Gastrocnemius medialis (tissue), 4 donors: ENCODE data around the gene TBC1D22B. TPM values are rescaled to one million over a fixed set of nuclear protein-coding genes. Genes with fewer than 3 reads are reported as not detected.

Experiments
- ATAC-seq, 2 donors: fragments of 150-250 bp; one replicate each; pipeline ENCODE4 v1.9.1; 2016
- DNase-seq, 2 donors: peaks; one replicate each; pipeline ENCODE4 v3.0.0-alpha.2; 2019
- H3K27ac ChIP-seq, 4 donors: fragments of 200-600 bp; sonication (generic); 1 replicate in 1 of 4; 2 replicates in 3 of 4; pipeline ENCODE4 v1.5.1; 2016 to 2018; ENCODE audit warnings: mild to moderate bottlenecking in 2 of 4, moderate library complexity in 1 of 4
- H3K27me3 ChIP-seq, 3 donors: fragments of 200-600 bp; sonication (generic) in 2 of 3; 1 replicate in 1 of 3; 2 replicates in 2 of 3; pipeline versions ENCODE4 v1.5.1 to v1.6.0; 2016 to 2019; ENCODE audit warnings: mild to moderate bottlenecking in 1 of 3, moderate library complexity in 1 of 3
- H3K36me3 ChIP-seq, 2 donors: fragments of 200-600 bp; sonication (generic) in 1 of 2; one replicate each; pipeline ENCODE4 v1.5.1; 2017 to 2018
- H3K4me1 ChIP-seq, 2 donors: fragments of 200-600 bp; sonication (generic) in 1 of 2; one replicate each; pipeline ENCODE4 v1.5.1; 2016 to 2017; ENCODE audit warnings: mild to moderate bottlenecking in 2 of 2
- H3K4me3 ChIP-seq, 4 donors: fragments of 200-600 bp; sonication (generic) in 3 of 4; 1 replicate in 1 of 4; 2 replicates in 3 of 4; pipeline ENCODE4 v1.5.1; 2016 to 2019; ENCODE audit warnings: mild to moderate bottlenecking in 2 of 4
- H3K9me3 ChIP-seq, 3 donors: fragments of 200-600 bp; sonication (generic) in 2 of 3; 1 replicate in 1 of 3; 2 replicates in 2 of 3; pipeline ENCODE4 v1.5.1; 2016 to 2019
- CTCF ChIP-seq, 5 experiments: fragments of 450-650 bp in 3 of 5; fragments of 200-600 bp in 2 of 5; sonication (generic) in 2 of 5; IDR thresholded peaks in 4 of 5; conservative IDR thresholded peaks in 1 of 5; 1 replicate in 4 of 5; 2 replicates in 1 of 5; pipeline ENCODE4 v1.5.1; 2016 to 2019; ENCODE audit warnings: antibody characterized with exemption in 5 of 5, mild to moderate bottlenecking in 3 of 5, moderate library complexity in 3 of 5
- POLR2A ChIP-seq, 2 donors: fragments of 450-650 bp; IDR thresholded peaks; one replicate each; pipeline ENCODE4 v1.6.1; 2017; ENCODE audit warnings: antibody characterized with exemption in 2 of 2, mild to moderate bottlenecking in 2 of 2, moderate library complexity in 2 of 2
- in situ Hi-C, 4 donors: fragments of 200-750 bp; cut with MboI; loops; one replicate each; pipeline versions ENCODE4 v1.15.0 to v1.8.0; 2017; ENCODE audit warnings: low sequenced_read_pairs in 4 of 4
- intact Hi-C: fragments of 100-400 bp; cut with DNase I; formaldehyde crosslinking; loops from one replicate; pipeline ENCODE4 v1.15.1; 2023; ENCODE audit warnings: low total_unique reads
- total RNA-seq, 4 donors: library from RNA; depleted of rRNA; stranded (reverse); fragments of >200 nt; gene quantifications; one replicate each; pipeline versions ENCODE4 v1.1.0 to v1.2.3, GENCODE V29; 2016

The TBC1D22B gene
- total RNA-seq, 4 donors from 2014 or later = 6.3 to 12.3 (median 7.7) TPM

GRCh38 chr6:37265860-37266259 lies 8.3 kb downstream of the TBC1D22B start:
- Histone ChIP-seq H3K9me3 (no peaks in the 10 kb centered on the region), H3K27ac (no peak overlapping the region), H3K36me3 (peaks cover 0 to 7% of the 10 kb centered on the region in 2 donors), H3K4me3 (no peak overlapping the region), H3K27me3 (no peaks in the 10 kb centered on the region), H3K4me1 (peaks cover 34 to 43% of the 10 kb centered on the region in 2 donors)
- in situ Hi-C loops = no loop called here
- intact Hi-C loops = no loop called here
- no peak for DNase-seq
- TF ChIP-seq CTCF (IDR thresholded peaks at IDR 0.05 in 4 of 5, conservative IDR thresholded peaks at IDR 0.05 in 1 of 5) (no peak), POLR2A (IDR thresholded peaks at IDR 0.05) (no peak)
- ATAC-seq = no peak

DNA sequence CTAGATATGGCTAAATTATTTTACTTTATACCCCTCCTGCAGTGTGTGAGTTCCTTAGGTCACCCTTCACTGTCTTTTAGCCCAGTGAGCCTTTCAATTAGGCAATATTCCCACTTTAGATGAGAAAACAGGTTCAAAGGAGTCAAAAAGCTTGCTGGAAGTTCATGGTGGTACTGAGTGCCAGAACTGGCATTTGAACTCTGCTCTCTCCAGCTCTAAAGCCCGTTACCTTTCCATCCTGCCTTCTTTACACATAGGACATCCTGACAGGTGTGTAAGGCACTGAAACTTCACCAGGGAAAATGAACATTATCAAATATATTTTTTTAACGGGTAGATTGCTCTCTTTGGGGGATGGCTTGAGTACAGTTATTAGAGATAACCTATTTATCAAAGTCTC lies 11.5 kb downstream of the TBC1D22B start:
- ATAC-seq = no peak
- DNase-seq = no peak
- Histone ChIP-seq H3K9me3 (no peaks in the 10 kb centered on the region), H3K4me3 (no peak overlapping the region), H3K4me1 (peaks cover 36 to 37% of the 10 kb centered on the region in 2 donors), H3K27ac (no peak overlapping the region), H3K36me3 (peaks cover 0 to 7% of the 10 kb centered on the region in 2 donors), H3K27me3 (no peaks in the 10 kb centered on the region)
- intact Hi-C loops = no loop called here
- in situ Hi-C loops = no loop called here
- TF ChIP-seq CTCF (IDR thresholded peaks at IDR 0.05 in 4 of 5, conservative IDR thresholded peaks at IDR 0.05 in 1 of 5) (no peak), POLR2A (IDR thresholded peaks at IDR 0.05) (no peak)

- Histone ChIP-seq H3K27ac (peak overlapping the region in 2 of 4 donors; percentile 29 to 79), H3K4me1 (peaks cover 53 to 59% of the 10 kb centered on the region in 2 donors), H3K9me3 (no peaks in the 10 kb centered on the region), H3K4me3 (no peak overlapping the region), H3K36me3 (peaks cover 0 to 7% of the 10 kb centered on the region in 2 donors), H3K27me3 (no peaks in the 10 kb centered on the region)
- no peak for TF ChIP-seq POLR2A (IDR thresholded peaks at IDR 0.05)
- no peak for TF ChIP-seq CTCF (IDR thresholded peaks at IDR 0.05 in 4 of 5, conservative IDR thresholded peaks at IDR 0.05 in 1 of 5)
- no peak for DNase-seq
- in situ Hi-C loops = no loop called here
- no peak for ATAC-seq
- intact Hi-C loops = no loop called here
Observed at GRCh38 chr6:37272834-37273566, 15.4 kb downstream of the TBC1D22B start.

- no peak overlapping the region for H3K4me3 ChIP-seq
- peaks cover 0 to 7% of the 10 kb centered on the region in 2 donors for H3K36me3 ChIP-seq
- in situ Hi-C loops (no loop called here), intact Hi-C loops (no loop called here)
- ATAC-seq (no peak), DNase-seq (no peak)
- peaks cover 60 to 66% of the 10 kb centered on the region in 2 donors for H3K4me1 ChIP-seq
- H3K27me3 ChIP-seq = no peaks in the 10 kb centered on the region
- no peaks in the 10 kb centered on the region for H3K9me3 ChIP-seq
- H3K27ac ChIP-seq = no peak overlapping the region
- TF ChIP-seq CTCF (IDR thresholded peaks at IDR 0.05 in 4 of 5, conservative IDR thresholded peaks at IDR 0.05 in 1 of 5) (no peak), POLR2A (IDR thresholded peaks at IDR 0.05) (no peak)
Observed at GRCh38 chr6:37273690-37274089, 16.1 kb downstream of the TBC1D22B start.
